ENCODE data around the gene RIT1.
A peak's percentile ranks its signal among the peaks of the same experiment; 100 is the strongest.

RIT1 gene

DNA sequence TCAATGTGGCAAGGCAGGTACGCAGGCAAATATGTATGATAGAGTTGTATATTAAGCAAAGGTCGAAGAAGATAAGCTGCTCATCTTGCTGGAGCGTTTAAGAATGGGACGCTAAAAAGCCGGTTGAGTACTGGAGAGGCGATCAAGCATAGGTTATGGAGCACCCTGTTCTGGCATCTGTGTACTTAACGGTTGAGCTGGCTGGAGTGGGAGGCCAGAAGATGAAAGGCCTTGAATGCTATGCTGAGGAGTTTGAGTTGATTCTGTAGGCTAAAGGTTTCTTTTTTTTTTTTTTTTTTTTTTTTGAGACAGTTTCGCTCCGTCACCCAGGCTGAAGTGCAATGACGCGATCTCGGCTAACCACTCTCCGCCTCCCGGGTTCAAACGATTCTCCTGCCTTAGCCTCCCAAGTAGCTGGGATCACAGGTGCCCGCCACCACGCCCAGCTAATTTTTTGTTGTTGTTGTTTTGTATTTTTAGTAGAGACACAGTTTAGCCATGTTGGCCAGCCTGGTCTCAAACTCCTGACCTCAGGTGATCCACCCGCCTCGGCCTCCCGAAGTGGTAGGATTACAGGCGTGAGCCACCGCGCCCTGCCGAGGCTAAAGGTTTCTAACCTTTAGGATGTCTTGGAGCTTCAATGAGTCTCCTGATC lies 23.9 kb upstream of the RIT1 start:
- TF ChIP-seq MYC (IDR thresholded peaks at IDR 0.05; ENCODE audit: low read depth, low read length) (no peak), CTCF (IDR thresholded peaks at IDR 0.05; ENCODE audit: low read depth, low read length) (no peak), POLR2A (IDR thresholded peaks at IDR 0.05; ENCODE audit: extremely low read depth, insufficient read length) (no peak)
- TF ChIP-seq, protein P1, sequence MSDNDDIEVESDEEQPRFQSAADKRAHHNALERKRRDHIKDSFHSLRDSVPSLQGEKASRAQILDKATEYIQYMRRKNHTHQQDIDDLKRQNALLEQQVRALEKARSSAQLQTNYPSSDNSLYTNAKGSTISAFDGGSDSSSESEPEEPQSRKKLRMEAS (IDR thresholded peaks at IDR 0.05; ENCODE audit: low read depth, low read length) = no peak
- peak overlapping the region; percentile 99 for H3K4me3 ChIP-seq (ENCODE audit: low read depth, low read length)
- no peak for DNase-seq (ENCODE audit: low read depth)

DNA sequence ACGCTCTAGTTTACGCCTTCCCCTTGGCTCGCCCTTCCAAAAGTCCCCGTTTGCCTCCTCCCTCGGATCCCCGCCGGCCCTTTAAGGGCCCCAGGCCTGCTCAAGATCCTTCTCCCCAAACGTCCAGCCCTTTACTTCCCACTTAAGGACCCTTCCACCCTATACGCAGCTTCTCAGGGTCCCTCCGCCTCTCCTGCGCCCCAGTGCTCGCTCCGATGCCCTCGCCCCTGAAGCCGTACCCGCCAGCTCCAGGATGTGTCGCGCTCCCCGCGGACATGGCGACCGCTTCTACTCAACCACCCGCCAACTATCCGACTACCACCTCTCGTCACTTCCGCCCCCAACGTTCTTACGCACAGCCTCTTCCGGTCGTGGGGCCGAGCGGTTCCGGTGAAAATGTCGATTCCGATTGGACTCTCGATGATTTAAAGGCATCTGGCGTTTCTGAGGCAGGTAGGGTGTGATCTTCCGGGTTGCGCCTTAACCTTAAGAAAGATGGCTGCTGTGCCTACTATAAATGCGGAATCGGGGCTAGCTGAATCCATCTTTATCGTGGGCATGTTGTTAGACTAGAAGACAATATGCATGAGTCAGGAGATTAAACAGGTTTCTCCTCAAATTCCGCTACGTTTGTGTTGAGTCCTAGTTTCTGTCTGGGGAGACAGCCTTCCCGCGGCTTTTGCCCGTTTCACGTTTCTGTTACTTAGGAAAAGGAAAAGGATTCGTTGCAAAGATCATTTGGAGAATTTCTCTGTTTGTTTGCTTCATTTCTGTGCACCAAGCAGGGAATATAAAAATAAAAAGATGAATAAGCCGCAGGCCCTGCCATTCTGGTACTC lies 23.2 kb upstream of the RIT1 start, which contains the start of gene KHDC4:
Gene KHDC4, minus strand, starts transcription at position 317 of the 839 bp plus-strand sequence. Its CDS starts 40 bp downstream, at position 277.
- H3K4me3 ChIP-seq (ENCODE audit: low read depth, low read length) = peak within 1 kb of the TSS; percentile 99
- TF ChIP-seq MYC (IDR thresholded peaks at IDR 0.05; ENCODE audit: low read depth, low read length) (peak; percentile 39), CTCF (IDR thresholded peaks at IDR 0.05; ENCODE audit: low read depth, low read length) (no peak), POLR2A (IDR thresholded peaks at IDR 0.05; ENCODE audit: extremely low read depth, insufficient read length) (peak; percentile 98)
- TF ChIP-seq, protein P1 (IDR thresholded peaks at IDR 0.05; ENCODE audit: low read depth, low read length) = 0 out of 2 replicates have a peak, but pooled peaks have one; percentile 1
- peak; percentile 99 for DNase-seq (ENCODE audit: low read depth)

GRCh38 chr1:155933591-155934096 lies 22.5 kb upstream of the RIT1 start:
- peak; percentile 39 for DNase-seq (ENCODE audit: low read depth)
- TF ChIP-seq, protein P1 (IDR thresholded peaks at IDR 0.05; ENCODE audit: low read depth, low read length) = no peak
- no peak for TF ChIP-seq MYC (IDR thresholded peaks at IDR 0.05; ENCODE audit: low read depth, low read length)
- TF ChIP-seq CTCF (IDR thresholded peaks at IDR 0.05; ENCODE audit: low read depth, low read length) = no peak
- TF ChIP-seq POLR2A (IDR thresholded peaks at IDR 0.05; ENCODE audit: extremely low read depth, insufficient read length) = no peak

GRCh38 chr1:155932487-155932886 lies 21.3 kb upstream of the RIT1 start:
- TF ChIP-seq, protein P1 (IDR thresholded peaks at IDR 0.05; ENCODE audit: low read depth, low read length) = no peak
- TF ChIP-seq MYC (IDR thresholded peaks at IDR 0.05; ENCODE audit: low read depth, low read length) (no peak), POLR2A (IDR thresholded peaks at IDR 0.05; ENCODE audit: extremely low read depth, insufficient read length) (no peak), CTCF (IDR thresholded peaks at IDR 0.05; ENCODE audit: low read depth, low read length) (no peak)
- no peak for DNase-seq (ENCODE audit: low read depth)
- peak overlapping the region; percentile 99 for H3K4me3 ChIP-seq (ENCODE audit: low read depth, low read length)

More at GRCh38 chr1:155933591-155934096, 22.5 kb upstream of the RIT1 start:
- H3K4me3 ChIP-seq (ENCODE audit: low read depth, low read length) = peak overlapping the region; percentile 99

DNA sequence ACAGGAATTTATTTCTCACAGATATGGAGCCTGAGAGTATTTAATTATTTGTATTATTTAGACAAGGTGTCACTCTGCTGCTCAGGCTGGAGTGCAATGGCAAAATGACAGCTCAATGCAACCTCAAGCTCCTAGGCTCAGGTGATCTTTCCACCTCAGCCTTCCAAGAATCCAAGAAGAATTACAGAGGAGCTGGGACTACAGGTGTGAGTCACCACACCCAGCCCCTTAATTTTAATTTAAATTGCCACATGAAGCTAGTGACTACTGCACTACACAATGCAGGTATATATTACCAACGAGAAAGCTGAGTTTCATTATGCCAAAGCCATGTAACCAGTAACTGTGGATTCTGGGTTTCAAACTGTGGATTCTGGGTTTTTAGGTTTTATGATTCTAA lies 20.9 kb upstream of the RIT1 start:
- TF ChIP-seq CTCF (IDR thresholded peaks at IDR 0.05; ENCODE audit: low read depth, low read length) = no peak
- TF ChIP-seq MYC (IDR thresholded peaks at IDR 0.05; ENCODE audit: low read depth, low read length) = no peak
- no peak for TF ChIP-seq POLR2A (IDR thresholded peaks at IDR 0.05; ENCODE audit: extremely low read depth, insufficient read length)
- TF ChIP-seq, protein P1 (IDR thresholded peaks at IDR 0.05; ENCODE audit: low read depth, low read length) = no peak
- H3K4me3 ChIP-seq (ENCODE audit: low read depth, low read length) = peak overlapping the region; percentile 99
- DNase-seq (ENCODE audit: low read depth) = no peak

All from NB4 (cell line).